H1 (cell line): ENCODE data around the gene THEM5. TPM values are rescaled to one million over a fixed set of nuclear protein-coding genes. Genes with fewer than 3 reads are reported as not detected.

Experiments used
- CTCF ChIA-PET: fragments of 300-600 bp; sonication (Branson Sonifier 250); formaldehyde crosslinking; loops from one replicate; lab custom pipeline; 2021; ENCODE audit not compliant: partially characterized antibody; lab: Charles Lee
- POLR2A ChIA-PET: fragments of 300-600 bp; sonication (Branson Sonifier 250); formaldehyde crosslinking; loops from one replicate; lab custom pipeline; 2021; ENCODE audit warnings: inconsistent platforms; ENCODE audit not compliant: partially characterized antibody; lab: Charles Lee
- DNase-seq, 2 experiments: peaks; one replicate each; pipeline versions ENCODE4 v3.0.0 to v3.0.0-alpha.2; 2010 to 2022; ENCODE audit warnings: low spot score in 2 of 2, low read depth in 1 of 2, mixed read lengths in 1 of 2
- FAIRE-seq: peaks from 2 replicates; lab custom pipeline; 2011; peaks lifted over from hg19 to GRCh38; lab: Jason Lieb, UNC
- H2AFZ ChIP-seq: 2 replicates; pipeline ENCODE4 v1.8.1; 2012; ENCODE audit warnings: low read length, inconsistent platforms
- H2AK5ac ChIP-seq: 2 replicates; pipeline ENCODE4 v1.6.1; 2013; ENCODE audit warnings: low read depth, low read length
- H2BK120ac ChIP-seq: replicated peaks from 2 replicates; pipeline ENCODE3; 2013; ENCODE audit warnings: low read depth, low read length, inconsistent platforms
- H2BK12ac ChIP-seq: 2 replicates; pipeline ENCODE4 v1.6.1; 2013; ENCODE audit warnings: low read depth, low read length
- H2BK15ac ChIP-seq: 2 replicates; pipeline ENCODE4 v1.6.1; 2013; ENCODE audit warnings: low read length
- H2BK20ac ChIP-seq: 2 replicates; pipeline ENCODE4 v1.6.1; 2013; ENCODE audit warnings: low read length
- H2BK5ac ChIP-seq: 2 replicates; pipeline ENCODE4 v1.6.1; 2013; ENCODE audit warnings: low read depth, low read length
- H3K14ac ChIP-seq: 2 replicates; pipeline ENCODE4 v1.6.1; 2013; ENCODE audit warnings: inconsistent platforms; ENCODE audit not compliant: insufficient read length
- H3K18ac ChIP-seq: 2 replicates; pipeline ENCODE4 v1.6.1; 2013; ENCODE audit warnings: low read length; ENCODE audit errors: extremely low read depth
- H3K23ac ChIP-seq: 2 replicates; pipeline ENCODE4 v1.6.1; 2013; ENCODE audit warnings: inconsistent platforms; ENCODE audit not compliant: insufficient read length
- H3K23me2 ChIP-seq: 2 replicates; pipeline ENCODE4 v1.6.1; 2013; ENCODE audit warnings: low read depth, low read length
- H3K27ac ChIP-seq: 2 replicates; pipeline ENCODE4 v1.6.1; 2011; ENCODE audit warnings: low read depth, low read length, inconsistent platforms
- H3K27me3 ChIP-seq, 4 experiments: replicated peaks in 1 of 4; 1 replicate in 1 of 4; 2 replicates in 3 of 4; pipeline versions ENCODE4 v1.6.1 to v1.8.1; 2011 to 2013; ENCODE audit warnings: low read length in 3 of 4, mild to moderate bottlenecking in 3 of 4, inconsistent platforms in 2 of 4, mixed read lengths in 2 of 4, moderate library complexity in 1 of 4; ENCODE audit not compliant: control insufficient read depth in 3 of 4, insufficient read depth in 3 of 4; ENCODE audit errors: extremely low read depth in 1 of 4
- H3K36me3 ChIP-seq, 4 experiments: 2 replicates each; pipeline versions ENCODE4 v1.6.1 to v1.8.1; 2011 to 2013; ENCODE audit warnings: mild to moderate bottlenecking in 4 of 4, low read length in 3 of 4, moderate library complexity in 2 of 4, control low read depth in 1 of 4, inconsistent platforms in 1 of 4; ENCODE audit not compliant: insufficient read depth in 4 of 4, control insufficient read depth in 2 of 4
- H3K4ac ChIP-seq: replicated peaks from 2 replicates; pipeline ENCODE3; 2013; ENCODE audit warnings: low read length, low read depth, mixed read lengths, inconsistent platforms; ENCODE audit not compliant: insufficient read length
- H3K4me1 ChIP-seq, 4 experiments: replicated peaks in 1 of 4; 1 replicate in 1 of 4; 2 replicates in 3 of 4; pipeline versions ENCODE4 v1.6.1 to v1.8.1; 2011 to 2013; ENCODE audit warnings: low read length in 3 of 4, inconsistent platforms in 2 of 4, mixed read lengths in 1 of 4; ENCODE audit not compliant: insufficient read depth in 4 of 4, control insufficient read depth in 3 of 4
- H3K4me2 ChIP-seq, 2 experiments: 2 replicates each; pipeline versions ENCODE4 v1.6.1 to v1.8.1; 2011 to 2013; ENCODE audit warnings: low read depth in 2 of 2, low read length in 2 of 2, control low read depth in 1 of 2, inconsistent platforms in 1 of 2, mild to moderate bottlenecking in 1 of 2; ENCODE audit not compliant: insufficient read depth in 1 of 2
- H3K4me3 ChIP-seq, 4 experiments: fragments of 200-600, 300-600 bp in 1 of 4; sonication (generic), shearing (Covaris generic), sonication (Bioruptor Twin) in 1 of 4; 2 replicates each; pipeline versions ENCODE4 v1.5.1 to v1.8.1; 2011 to 2016; ENCODE audit warnings: low read length in 4 of 4, low read depth in 3 of 4, control low read depth in 2 of 4, inconsistent platforms in 2 of 4, mild to moderate bottlenecking in 2 of 4, mixed read lengths in 1 of 4, moderate library complexity in 1 of 4; ENCODE audit not compliant: insufficient read depth in 2 of 4; ENCODE audit errors: extremely low read depth in 1 of 4
- H3K56ac ChIP-seq: replicated peaks from 2 replicates; pipeline ENCODE3; 2013; ENCODE audit warnings: low read depth, mild to moderate bottlenecking, mixed read lengths, low read length, inconsistent platforms; ENCODE audit not compliant: insufficient read length
- H3K79me1 ChIP-seq: 2 replicates; pipeline ENCODE4 v1.6.1; 2013; ENCODE audit warnings: low read depth, low read length, control low read depth
- H3K79me2 ChIP-seq, 2 experiments: 2 replicates each; pipeline versions ENCODE4 v1.6.1 to v1.8.1; 2012 to 2013; ENCODE audit warnings: low read length in 2 of 2, mild to moderate bottlenecking in 2 of 2, inconsistent platforms in 1 of 2; ENCODE audit not compliant: insufficient read depth in 2 of 2, control insufficient read depth in 1 of 2
- H3K9ac ChIP-seq, 4 experiments: replicated peaks in 1 of 4; 1 replicate in 1 of 4; 2 replicates in 3 of 4; pipeline versions ENCODE4 v1.6.1 to v1.8.1; 2011 to 2013; ENCODE audit warnings: low read depth in 3 of 4, low read length in 3 of 4, control low read depth in 2 of 4, mild to moderate bottlenecking in 2 of 4, moderate library complexity in 2 of 4, inconsistent platforms in 1 of 4; ENCODE audit errors: extremely low read depth in 1 of 4
- H3K9me3 ChIP-seq, 2 experiments: 2 replicates each; pipeline versions ENCODE4 v1.6.1 to v1.8.1; 2012 to 2013; ENCODE audit warnings: mild to moderate bottlenecking in 2 of 2, moderate library complexity in 2 of 2, control low read depth in 1 of 2, inconsistent platforms in 1 of 2, low read depth in 1 of 2, low read length in 1 of 2, mixed read lengths in 1 of 2; ENCODE audit not compliant: insufficient read depth in 2 of 2
- H4K20me1 ChIP-seq, 2 experiments: replicated peaks in 1 of 2; 2 replicates each; pipeline versions ENCODE3 to v1.8.1; 2011 to 2013; ENCODE audit warnings: inconsistent platforms in 2 of 2, low read length in 2 of 2, mild to moderate bottlenecking in 1 of 2; ENCODE audit not compliant: insufficient read depth in 2 of 2, control insufficient read depth in 1 of 2
- H4K5ac ChIP-seq: 2 replicates; pipeline ENCODE4 v1.6.1; 2013; ENCODE audit warnings: low read length, low read depth, mixed read lengths, inconsistent platforms; ENCODE audit not compliant: insufficient read length
- H4K8ac ChIP-seq: 2 replicates; pipeline ENCODE4 v1.8.0; 2013; ENCODE audit warnings: mild to moderate bottlenecking, moderate library complexity, low read length, inconsistent platforms; ENCODE audit not compliant: insufficient read depth; ENCODE audit errors: extremely low read depth
- H4K91ac ChIP-seq: replicated peaks from 2 replicates; pipeline ENCODE3; 2013; ENCODE audit warnings: low read length, mixed read lengths, inconsistent platforms; ENCODE audit not compliant: insufficient read length
- ASH2L ChIP-seq: fragments of 200-600, 300-600 bp; sonication (generic); IDR thresholded peaks from one replicate; pipeline ENCODE4 v1.7.1; 2017; ENCODE audit warnings: low read length
- CHD1 ChIP-seq: IDR thresholded peaks from 2 replicates; pipeline ENCODE4 v1.6.1; 2012; ENCODE audit warnings: low read depth, low read length, improper control_type of control experiment
- EGR1 ChIP-seq: IDR thresholded peaks from 2 replicates; pipeline ENCODE4 v1.6.1; 2011; ENCODE audit warnings: low read depth, low read length, borderline replicate concordance
- GTF2F1 ChIP-seq: IDR thresholded peaks from 2 replicates; pipeline ENCODE4 v1.6.1; 2012; ENCODE audit warnings: low read depth, low read length, improper control_type of control experiment, borderline replicate concordance
- HDAC6 ChIP-seq: IDR thresholded peaks from one replicate; pipeline ENCODE4 v1.7.1; 2012; ENCODE audit warnings: low read depth, mild to moderate bottlenecking, inconsistent platforms, low read length, moderate library complexity
- JUND ChIP-seq: IDR thresholded peaks from 2 replicates; pipeline ENCODE4 v1.6.1; 2011; ENCODE audit warnings: mild to moderate bottlenecking, improper control_type of control experiment, low read length
- NANOG ChIP-seq: IDR thresholded peaks from 2 replicates; pipeline ENCODE4 v1.6.1; 2011; ENCODE audit warnings: low read length, low read depth, mild to moderate bottlenecking, inconsistent platforms; ENCODE audit not compliant: insufficient read depth, poor library complexity, severe bottlenecking
- NRF1 ChIP-seq: IDR thresholded peaks from 2 replicates; pipeline ENCODE4 v1.6.1; 2011; ENCODE audit warnings: mild to moderate bottlenecking, low read depth, low read length, improper control_type of control experiment
- SP4 ChIP-seq: IDR thresholded peaks from 2 replicates; pipeline ENCODE4 v1.6.1; 2012; ENCODE audit warnings: low read length, inconsistent platforms
- SRF ChIP-seq: IDR thresholded peaks from 2 replicates; pipeline ENCODE4 v1.6.1; 2011; ENCODE audit warnings: mild to moderate bottlenecking, low read depth, low read length, moderate library complexity
- TCF12 ChIP-seq: IDR thresholded peaks from 2 replicates; pipeline ENCODE4 v1.6.1; 2011; ENCODE audit warnings: low read depth, mild to moderate bottlenecking, low read length
- WGBS, 2 experiments: shearing (Covaris generic) in 1 of 2; methylation state at CpG; one replicate each; pipeline versions ENCODE4 v1.1.6 to v1.1.7; 2013 to 2015; ENCODE audit warnings: low lambda C conversion rate in 2 of 2, mixed read lengths in 2 of 2, inconsistent platforms in 1 of 2, low coverage in 1 of 2, missing lambda C conversion rate in 1 of 2; ENCODE audit not compliant: insufficient replicate concordance in 2 of 2, insufficient coverage in 1 of 2, insufficient read length in 1 of 2; ENCODE audit errors: extremely low coverage in 1 of 2, missing lambda C conversion rate in 1 of 2; 5-methylcytosine and 5-hydroxymethylcytosine counted together
- polyA plus RNA-seq, 7 experiments: library from polyadenylated mRNA; depleted of rRNA in 3 of 7; stranded (reverse) in 5 of 7; unstranded in 2 of 7; fragments of >200 nt in 5 of 7; fragments of 200-250 nt in 2 of 7; gene quantifications; 1 replicate in 5 of 7; 2 replicates in 1 of 7; 4 replicates in 1 of 7; pipeline versions ENCODE4 v1.2.1 to v1.2.3, GENCODE V29; 2011 to 2013; ENCODE audit warnings: missing spikeins in 2 of 7, mixed read lengths in 2 of 7
- total RNA-seq: library from RNA; stranded (reverse); fragmentation: NEBNext Ultra II Directional; extraction: Animal tissue kit (Norgen Biotek cat#: 25700); gene quantifications from 2 replicates; pipeline ENCODE4 v1.2.1, GENCODE V29; 2021
- TF ChIP-seq, protein P1 (sequence below): IDR thresholded peaks from 2 replicates; pipeline ENCODE4 v1.6.1; 2012; ENCODE audit warnings: inconsistent platforms

Gene THEM5
- total and polyA plus RNA-seq, 2 of the 8 experiments (the other 6 are each of a cell fraction or from before 2014, with no cell fraction given), result not detected

- FAIRE-seq (no peak), DNase-seq (no peak)
- Histone ChIP-seq H2AFZ (no peak overlapping the region), H3K36me3 (no peaks in the 10 kb centered on the region), H3K79me2 (no peaks in the 10 kb centered on the region), H4K91ac (no peak overlapping the region), H3K23me2 (0 out of 2 replicates have a peak, but pooled peaks cover 4% of the 10 kb centered on the region), H3K56ac (no peak overlapping the region), H3K9ac (no peak overlapping the region), H2BK5ac (no peak overlapping the region), H4K5ac (no peak overlapping the region), H3K9me3 (no peaks in the 10 kb centered on the region), H2BK20ac (no peak overlapping the region), H3K27me3 (no peaks in the 10 kb centered on the region), H4K8ac (no peak overlapping the region), H3K18ac (no peak overlapping the region), H3K4ac (no peak overlapping the region), H3K4me2 (no peak overlapping the region), H3K79me1 (no peaks in the 10 kb centered on the region), H3K23ac (no peak overlapping the region), H2AK5ac (no peak overlapping the region), H2BK12ac (no peak overlapping the region), H3K27ac (no peak overlapping the region), H3K4me1 (peaks cover 6 to 11% (median 7%) of the 10 kb centered on the region in 4 experiments), H2BK15ac (no peak overlapping the region), H4K20me1 (no peaks in the 10 kb centered on the region), H2BK120ac (no peak overlapping the region), H3K4me3 (no peak overlapping the region), H3K14ac (no peak overlapping the region)
- POLR2A ChIA-PET, result interaction anchor here (0.6 to 2.7 kb wide), 2 partner anchors 9 kb away, joined by 3 to 14 read pairs; partner anchors contain the start of gene C2CD4D
- 92% methylated on average over 11 of the region's 11 CpGs; no CpG with 5 or more reads in 1 of the 2 experiments for WGBS, 2 experiments
- CTCF ChIA-PET, result interaction anchor here (0.9 to 1.9 kb wide), 5 partner anchors 10 to 167 kb away, joined by 3 to 8 read pairs (median 3); no protein-coding TSS in a partner anchor
- TF ChIP-seq HDAC6 (no peak), JUND (no peak), SRF (no peak), GTF2F1 (no peak), EGR1 (no peak), CHD1 (no peak), NANOG (no peak), ASH2L (no peak), TCF12 (no peak), NRF1 (no peak), SP4 (no peak)
- TF ChIP-seq, protein P1, sequence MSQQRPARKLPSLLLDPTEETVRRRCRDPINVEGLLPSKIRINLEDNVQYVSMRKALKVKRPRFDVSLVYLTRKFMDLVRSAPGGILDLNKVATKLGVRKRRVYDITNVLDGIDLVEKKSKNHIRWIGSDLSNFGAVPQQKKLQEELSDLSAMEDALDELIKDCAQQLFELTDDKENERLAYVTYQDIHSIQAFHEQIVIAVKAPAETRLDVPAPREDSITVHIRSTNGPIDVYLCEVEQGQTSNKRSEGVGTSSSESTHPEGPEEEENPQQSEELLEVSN, result no peak
Measured at GRCh38 chr1:151847867-151848596, 5.5 kb downstream of the THEM5 start.
